ENCODE measurements around the gene FGF4.

FGF4 gene

GRCh38 chr11:69727266-69727665 lies 47.9 kb downstream of the FGF4 start:
- no peak overlapping the region for H3K9ac ChIP-seq (ENCODE audit: low read depth, low read length, poor library complexity, severe bottlenecking)
- no peaks in the 10 kb centered on the region for H3K27me3 ChIP-seq (ENCODE audit: insufficient read depth, low read length, poor library complexity, severe bottlenecking)
- H3K4me1 ChIP-seq (ENCODE audit: insufficient read depth, low read length, poor library complexity, severe bottlenecking) = no peaks in the 10 kb centered on the region
- no peaks in the 10 kb centered on the region for H4K20me1 ChIP-seq (ENCODE audit: insufficient read depth, low read length, poor library complexity, severe bottlenecking)
- TF ChIP-seq EZH2phosphoT487 (IDR thresholded peaks at IDR 0.05; ENCODE audit: borderline replicate concordance) = no peak
- TF ChIP-seq, protein P1, sequence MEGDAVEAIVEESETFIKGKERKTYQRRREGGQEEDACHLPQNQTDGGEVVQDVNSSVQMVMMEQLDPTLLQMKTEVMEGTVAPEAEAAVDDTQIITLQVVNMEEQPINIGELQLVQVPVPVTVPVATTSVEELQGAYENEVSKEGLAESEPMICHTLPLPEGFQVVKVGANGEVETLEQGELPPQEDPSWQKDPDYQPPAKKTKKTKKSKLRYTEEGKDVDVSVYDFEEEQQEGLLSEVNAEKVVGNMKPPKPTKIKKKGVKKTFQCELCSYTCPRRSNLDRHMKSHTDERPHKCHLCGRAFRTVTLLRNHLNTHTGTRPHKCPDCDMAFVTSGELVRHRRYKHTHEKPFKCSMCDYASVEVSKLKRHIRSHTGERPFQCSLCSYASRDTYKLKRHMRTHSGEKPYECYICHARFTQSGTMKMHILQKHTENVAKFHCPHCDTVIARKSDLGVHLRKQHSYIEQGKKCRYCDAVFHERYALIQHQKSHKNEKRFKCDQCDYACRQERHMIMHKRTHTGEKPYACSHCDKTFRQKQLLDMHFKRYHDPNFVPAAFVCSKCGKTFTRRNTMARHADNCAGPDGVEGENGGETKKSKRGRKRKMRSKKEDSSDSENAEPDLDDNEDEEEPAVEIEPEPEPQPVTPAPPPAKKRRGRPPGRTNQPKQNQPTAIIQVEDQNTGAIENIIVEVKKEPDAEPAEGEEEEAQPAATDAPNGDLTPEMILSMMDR (conservative IDR thresholded peaks at IDR 0.05; ENCODE audit: low read length) = no peak
- H3K4me3 ChIP-seq (ENCODE audit: low read length, poor library complexity, severe bottlenecking) = no peak overlapping the region
- no peaks in the 10 kb centered on the region for H3K79me2 ChIP-seq (ENCODE audit: insufficient read depth, low read length)
- H2AFZ ChIP-seq (ENCODE audit: low read length) = no peak overlapping the region
- H3K36me3 ChIP-seq (ENCODE audit: insufficient read depth, low read length) = no peaks in the 10 kb centered on the region
- H3K9me2 ChIP-seq (replicated peaks; ENCODE audit: low read depth, low read length) = no peaks in the 10 kb centered on the region
- H3F3A ChIP-seq (ENCODE audit: low read depth) = no peaks in the 10 kb centered on the region
- no peak overlapping the region for H3K4me2 ChIP-seq (ENCODE audit: low read depth, low read length, poor library complexity, severe bottlenecking)
- no peaks in the 10 kb centered on the region for H3K9me3 ChIP-seq (ENCODE audit: insufficient read depth, low read depth, low read length)

DNA sequence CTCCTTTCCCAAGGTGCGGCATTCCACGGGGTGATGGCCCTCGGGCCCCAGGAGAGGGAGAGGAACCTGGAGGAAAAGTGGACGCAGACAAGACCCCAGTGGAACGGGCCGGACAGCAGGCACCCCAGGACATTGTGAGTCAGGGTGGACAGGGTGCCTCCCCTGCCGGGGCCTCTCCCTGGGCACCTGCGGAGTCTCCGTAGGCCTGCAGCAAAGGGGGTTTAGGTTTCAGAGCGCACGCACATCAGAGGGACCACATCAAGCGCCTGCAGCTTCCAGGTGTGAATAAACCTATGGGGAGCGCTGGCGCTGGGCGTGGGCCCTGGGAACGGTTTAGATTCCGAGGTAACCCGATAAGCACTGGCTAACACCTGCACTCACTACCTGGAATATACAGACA lies 48.7 kb downstream of the FGF4 start:
- Histone ChIP-seq H3K4me1 (ENCODE audit: insufficient read depth, low read length, poor library complexity, severe bottlenecking) (no peaks in the 10 kb centered on the region), H3K4me2 (ENCODE audit: low read depth, low read length, poor library complexity, severe bottlenecking) (no peak overlapping the region), H4K20me1 (ENCODE audit: insufficient read depth, low read length, poor library complexity, severe bottlenecking) (no peaks in the 10 kb centered on the region), H3K9ac (ENCODE audit: low read depth, low read length, poor library complexity, severe bottlenecking) (no peak overlapping the region), H3K9me2 (replicated peaks; ENCODE audit: low read depth, low read length) (no peaks in the 10 kb centered on the region), H3F3A (ENCODE audit: low read depth) (no peaks in the 10 kb centered on the region), H3K79me2 (ENCODE audit: insufficient read depth, low read length) (no peaks in the 10 kb centered on the region), H3K4me3 (ENCODE audit: low read length, poor library complexity, severe bottlenecking) (no peak overlapping the region), H3K36me3 (ENCODE audit: insufficient read depth, low read length) (no peaks in the 10 kb centered on the region), H3K27me3 (ENCODE audit: insufficient read depth, low read length, poor library complexity, severe bottlenecking) (no peaks in the 10 kb centered on the region), H3K9me3 (ENCODE audit: insufficient read depth, low read depth, low read length) (no peaks in the 10 kb centered on the region), H2AFZ (ENCODE audit: low read length) (no peak overlapping the region)
- TF ChIP-seq EZH2phosphoT487 (IDR thresholded peaks at IDR 0.05; ENCODE audit: borderline replicate concordance) = no peak
- TF ChIP-seq, protein P1 (conservative IDR thresholded peaks at IDR 0.05; ENCODE audit: low read length) = no peak

GRCh38 chr11:69726019-69726418 lies 49.1 kb downstream of the FGF4 start:
- no peaks in the 10 kb centered on the region for H3K9me3 ChIP-seq (ENCODE audit: insufficient read depth, low read depth, low read length)
- no peaks in the 10 kb centered on the region for H3K4me1 ChIP-seq (ENCODE audit: insufficient read depth, low read length, poor library complexity, severe bottlenecking)
- no peaks in the 10 kb centered on the region for H3F3A ChIP-seq (ENCODE audit: low read depth)
- no peaks in the 10 kb centered on the region for H3K9me2 ChIP-seq (replicated peaks; ENCODE audit: low read depth, low read length)
- no peak overlapping the region for H3K4me3 ChIP-seq (ENCODE audit: low read length, poor library complexity, severe bottlenecking)
- no peak overlapping the region for H3K4me2 ChIP-seq (ENCODE audit: low read depth, low read length, poor library complexity, severe bottlenecking)
- no peaks in the 10 kb centered on the region for H3K27me3 ChIP-seq (ENCODE audit: insufficient read depth, low read length, poor library complexity, severe bottlenecking)
- H3K79me2 ChIP-seq (ENCODE audit: insufficient read depth, low read length) = no peaks in the 10 kb centered on the region
- H3K9ac ChIP-seq (ENCODE audit: low read depth, low read length, poor library complexity, severe bottlenecking) = no peak overlapping the region
- H3K36me3 ChIP-seq (ENCODE audit: insufficient read depth, low read length) = no peaks in the 10 kb centered on the region
- no peaks in the 10 kb centered on the region for H4K20me1 ChIP-seq (ENCODE audit: insufficient read depth, low read length, poor library complexity, severe bottlenecking)
- TF ChIP-seq, protein P1 (conservative IDR thresholded peaks at IDR 0.05; ENCODE audit: low read length) = no peak
- TF ChIP-seq EZH2phosphoT487 (IDR thresholded peaks at IDR 0.05; ENCODE audit: borderline replicate concordance) = no peak
- H2AFZ ChIP-seq (ENCODE audit: low read length) = no peak overlapping the region

Data from Loucy (cell line).